AG04450 (cell line): ENCODE data around the gene UTP14C. TPM values are rescaled to one million over a fixed set of nuclear protein-coding genes. Genes with fewer than 3 reads are reported as not detected.
"Not testable (repeated sequence)": the region's sequence is repeated elsewhere in the genome, so short reads cannot be mapped to it uniquely, and the experiment has no call there.

Source experiments
- CTCF ChIA-PET: fragments of 300-600, 350-600 bp; formaldehyde crosslinking; extraction: SDS; loops from one replicate; lab custom pipeline; 2022; ENCODE audit warnings: antibody characterized with exemption, inconsistent platforms; lab: Charles Lee
- POLR2A ChIA-PET: fragments of 350-600 bp; formaldehyde crosslinking; extraction: SDS; loops from one replicate; lab custom pipeline; 2021; ENCODE audit warnings: antibody characterized with exemption, inconsistent platforms; lab: Yijun Ruan, JAX
- DNase-seq: peaks from one replicate; pipeline ENCODE4 v3.0.0-alpha.2; 2011; ENCODE audit warnings: low read depth, low spot score
- H3K27ac ChIP-seq: one replicate; pipeline ENCODE4 v1.5.1; 2012; ENCODE audit warnings: low read depth, low read length, control low read depth
- H3K27me3 ChIP-seq: one replicate; pipeline ENCODE4 v1.6.0; 2012; ENCODE audit warnings: low read length; ENCODE audit not compliant: control insufficient read depth, insufficient read depth
- H3K4me3 ChIP-seq: 2 replicates; pipeline ENCODE4 v1.5.1; 2011; ENCODE audit warnings: mild to moderate bottlenecking, low read depth, low read length, control low read depth
- H3K9me3 ChIP-seq: 2 replicates; pipeline ENCODE4 v1.5.1; 2012; ENCODE audit warnings: low read length; ENCODE audit not compliant: control insufficient read depth, insufficient read depth
- CTCF ChIP-seq: IDR thresholded peaks from 2 replicates; pipeline ENCODE4 v1.5.1; 2011; ENCODE audit warnings: low read depth, low read length, control low read depth, inconsistent platforms
- polyA plus RNA-seq: library from polyadenylated mRNA; depleted of rRNA; stranded (reverse); fragments of >200 nt; gene quantifications from 2 replicates; pipeline ENCODE4 v1.2.3, GENCODE V29; 2011; rRNA removed

UTP14C gene
- polyA plus RNA-seq, 1 experiment = 18.0 TPM

GRCh38 chr13:52053460-52053859 is 29.0 kb downstream of the UTP14C start:
- Histone ChIP-seq H3K9me3 (no peaks in the 10 kb centered on the region), H3K27ac (no peak overlapping the region), H3K27me3 (no peaks in the 10 kb centered on the region), H3K4me3 (no peak overlapping the region)
- no peak for DNase-seq
- ChIA-PET CTCF (no interaction called here), POLR2A (no interaction called here)
- no peak for TF ChIP-seq CTCF

- CTCF ChIA-PET, H3K9me3 ChIP-seq: not testable (repeated sequence)
Observed at GRCh38 chr13:52061064-52061463, 36.6 kb downstream of the UTP14C start.

GRCh38 chr13:52061587-52061986 is 37.1 kb downstream of the UTP14C start:
- ChIA-PET POLR2A (no interaction called here), CTCF (no interaction called here)
- no peak overlapping the region for H3K27ac ChIP-seq
- DNase-seq = no peak
- H3K9me3 ChIP-seq = peaks cover 7% of the 10 kb centered on the region
- no peak for TF ChIP-seq CTCF
- no peak overlapping the region for H3K4me3 ChIP-seq
- no peaks in the 10 kb centered on the region for H3K27me3 ChIP-seq

More at GRCh38 chr13:52061064-52061463, 36.6 kb downstream of the UTP14C start:
- POLR2A ChIA-PET, H3K4me3 ChIP-seq, H3K27me3 ChIP-seq, DNase-seq, H3K27ac ChIP-seq: not testable (repeated sequence)

- no peak for TF ChIP-seq CTCF
- Histone ChIP-seq H3K27ac (no peak overlapping the region), H3K27me3 (no peaks in the 10 kb centered on the region), H3K4me3 (no peak overlapping the region), H3K9me3 (peaks cover 22% of the 10 kb centered on the region)
- ChIA-PET POLR2A (no interaction called here), CTCF (interaction anchor here (0.7 to 1.6 kb wide), 2 partner anchors 21 to 60 kb away, joined by 3 to 5 read pairs; no protein-coding TSS in a partner anchor)
- DNase-seq = no peak
Observed at GRCh38 chr13:52067237-52067636, 42.7 kb downstream of the UTP14C start.

GRCh38 chr13:52070929-52071523 is 46.5 kb downstream of the UTP14C start:
- Histone ChIP-seq H3K27me3 (no peaks in the 10 kb centered on the region), H3K27ac (no peak overlapping the region), H3K4me3 (no peak overlapping the region), H3K9me3 (peaks cover 19% of the 10 kb centered on the region)
- ChIA-PET CTCF (interaction anchor here (0.6 to 1.4 kb wide), 3 partner anchors 56 to 131 kb away, joined by 3 to 7 read pairs (median 3); no protein-coding TSS in a partner anchor), POLR2A (no interaction called here)
- DNase-seq = no peak
- no peak for TF ChIP-seq CTCF

Other genes with a start within 250 kb of the UTP14C start
- 3.7 and 4.6 TPM in 2 replicates for gene DHRS12, start 220.5 kb upstream of the UTP14C start, polyA plus RNA-seq
- gene TMEM272, start 179.5 kb upstream of the UTP14C start, polyA plus RNA-seq = not detected in 2 replicates
- not detected in 2 replicates for gene CCDC70, start 162.7 kb upstream of the UTP14C start, polyA plus RNA-seq
- gene ATP7B, start 13.2 kb upstream of the UTP14C start, polyA plus RNA-seq = 1.6 and 1.8 TPM in 2 replicates
- gene ALG11, start 12.3 kb upstream of the UTP14C start, polyA plus RNA-seq = 13.9 and 19.6 TPM in 2 replicates
- gene NEK5, start 104.4 kb downstream of the UTP14C start, polyA plus RNA-seq = 0.04 TPM in 2 replicates
- 14.2 and 16.0 TPM in 2 replicates for gene NEK3, start 134.9 kb downstream of the UTP14C start, polyA plus RNA-seq